Brain microvascular endothelial cell (primary cell): ENCODE results near the gene RALGAPA1.
"Not testable (repeated sequence)": the region's sequence is repeated elsewhere in the genome, so short reads cannot be mapped to it uniquely, and the experiment has no call there.

Experiments used
- DNase-seq: peaks from one replicate; pipeline ENCODE4 v3.0.0-alpha.2; 2020
- H3K27ac ChIP-seq: fragments of 250-450 bp; sonication (Bioruptor Pico); 2 replicates; pipeline ENCODE4 v1.5.1; 2020; ENCODE audit warnings: mild to moderate bottlenecking, moderate library complexity
- H3K27me3 ChIP-seq: fragments of 250-450 bp; sonication (Bioruptor Pico); replicated peaks from 2 replicates; pipeline ENCODE4 v1.5.1; 2020; ENCODE audit warnings: mild to moderate bottlenecking
- H3K36me3 ChIP-seq: fragments of 250-450 bp; sonication (Bioruptor Pico); replicated peaks from 2 replicates; pipeline ENCODE4 v1.5.1; 2020; ENCODE audit warnings: mild to moderate bottlenecking
- H3K4me3 ChIP-seq: 2 replicates; pipeline ENCODE4 v1.5.1; 2011; ENCODE audit warnings: low read depth, mild to moderate bottlenecking, control low read depth, low read length, moderate library complexity
- in situ Hi-C: cut with HindIII; loops from 2 replicates; pipeline ENCODE4 v1.10.0; 2017; ENCODE audit warnings: low sequenced_read_pairs, low pct_ligation_motif_present
- TF ChIP-seq, protein P1 (sequence below): IDR thresholded peaks from 2 replicates; pipeline ENCODE4 v1.5.1; 2011; ENCODE audit warnings: low read depth, mild to moderate bottlenecking, moderate library complexity, low read length, control low read depth, inconsistent platforms; ENCODE audit errors: missing control alignments

RALGAPA1 gene

DNA sequence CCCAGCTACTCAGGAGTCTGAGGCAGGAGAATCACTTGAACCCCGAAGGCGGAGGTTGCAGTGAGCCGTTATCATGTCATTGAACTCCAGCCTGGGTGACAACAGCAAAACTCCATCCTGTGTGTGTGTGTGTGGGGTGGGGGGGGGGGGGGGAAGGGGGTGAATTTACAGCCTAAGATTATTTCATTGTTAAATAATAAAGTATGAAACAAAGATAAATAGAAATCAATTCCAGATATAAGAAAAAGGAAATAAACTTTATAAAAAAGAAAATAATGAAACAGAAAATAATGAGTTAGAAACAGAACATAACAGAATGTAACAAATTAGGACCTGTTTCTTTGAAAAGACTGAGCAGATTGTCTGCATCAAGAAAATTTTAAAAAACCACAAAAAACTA lies 191.6 kb downstream of the RALGAPA1 start:
- no peaks in the 10 kb centered on the region for H3K36me3 ChIP-seq
- TF ChIP-seq, protein P1, sequence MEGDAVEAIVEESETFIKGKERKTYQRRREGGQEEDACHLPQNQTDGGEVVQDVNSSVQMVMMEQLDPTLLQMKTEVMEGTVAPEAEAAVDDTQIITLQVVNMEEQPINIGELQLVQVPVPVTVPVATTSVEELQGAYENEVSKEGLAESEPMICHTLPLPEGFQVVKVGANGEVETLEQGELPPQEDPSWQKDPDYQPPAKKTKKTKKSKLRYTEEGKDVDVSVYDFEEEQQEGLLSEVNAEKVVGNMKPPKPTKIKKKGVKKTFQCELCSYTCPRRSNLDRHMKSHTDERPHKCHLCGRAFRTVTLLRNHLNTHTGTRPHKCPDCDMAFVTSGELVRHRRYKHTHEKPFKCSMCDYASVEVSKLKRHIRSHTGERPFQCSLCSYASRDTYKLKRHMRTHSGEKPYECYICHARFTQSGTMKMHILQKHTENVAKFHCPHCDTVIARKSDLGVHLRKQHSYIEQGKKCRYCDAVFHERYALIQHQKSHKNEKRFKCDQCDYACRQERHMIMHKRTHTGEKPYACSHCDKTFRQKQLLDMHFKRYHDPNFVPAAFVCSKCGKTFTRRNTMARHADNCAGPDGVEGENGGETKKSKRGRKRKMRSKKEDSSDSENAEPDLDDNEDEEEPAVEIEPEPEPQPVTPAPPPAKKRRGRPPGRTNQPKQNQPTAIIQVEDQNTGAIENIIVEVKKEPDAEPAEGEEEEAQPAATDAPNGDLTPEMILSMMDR: no peak
- H3K4me3 ChIP-seq: no peak overlapping the region
- in situ Hi-C loops: no loop called here
- no peaks in the 10 kb centered on the region for H3K27me3 ChIP-seq
- H3K27ac ChIP-seq: no peak overlapping the region
- no peak for DNase-seq

DNA sequence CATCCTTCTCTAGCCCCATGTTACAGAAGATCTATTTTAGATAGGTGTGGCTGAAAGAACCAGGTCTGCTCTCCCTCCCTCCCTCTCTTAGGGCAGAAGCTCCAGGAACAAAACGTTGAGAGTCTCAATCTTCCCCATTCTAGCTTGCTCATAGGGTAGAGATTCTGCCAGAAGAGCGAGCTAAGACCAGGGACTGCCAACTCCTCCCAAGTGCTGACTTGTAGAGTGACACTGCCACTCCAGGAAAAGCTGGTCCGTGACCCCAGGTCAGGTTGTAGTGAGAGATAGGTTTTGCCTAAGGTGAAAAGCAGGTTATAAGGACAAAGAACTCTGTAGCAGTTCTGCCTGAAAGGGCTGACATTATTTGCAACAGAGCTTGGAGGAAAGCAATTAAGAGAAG lies 201.7 kb downstream of the RALGAPA1 start:
- in situ Hi-C loops: no loop called here
- no peak for DNase-seq
- H3K36me3 ChIP-seq: no peaks in the 10 kb centered on the region
- H3K4me3 ChIP-seq: no peak overlapping the region
- H3K27ac ChIP-seq: no peak overlapping the region
- H3K27me3 ChIP-seq: no peaks in the 10 kb centered on the region
- TF ChIP-seq, protein P1: no peak

DNA sequence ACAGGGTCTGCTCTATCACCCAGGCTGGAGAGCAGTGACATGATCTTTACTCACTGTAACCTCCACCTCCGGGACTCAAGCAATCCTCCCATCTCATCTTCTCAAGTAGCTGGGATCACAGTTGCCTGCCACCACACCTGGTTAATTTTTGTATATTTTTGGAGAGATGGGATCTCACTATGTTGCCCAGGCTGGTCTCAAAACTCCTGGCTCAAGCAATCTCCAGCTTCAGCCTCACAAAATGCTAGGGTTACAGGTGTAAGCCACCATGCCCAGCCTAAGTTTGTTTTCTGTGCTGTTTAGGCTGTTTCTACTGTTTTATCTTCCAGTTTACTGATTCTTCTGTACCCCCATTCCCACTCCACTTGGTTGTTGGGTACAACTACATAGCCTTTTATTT lies 208.8 kb downstream of the RALGAPA1 start:
- H3K36me3 ChIP-seq: no peaks in the 10 kb centered on the region
- H3K4me3 ChIP-seq: no peak overlapping the region
- no peak overlapping the region for H3K27ac ChIP-seq
- DNase-seq: no peak
- in situ Hi-C loops: no loop called here
- TF ChIP-seq, protein P1: no peak
- H3K27me3 ChIP-seq: no peaks in the 10 kb centered on the region

DNA sequence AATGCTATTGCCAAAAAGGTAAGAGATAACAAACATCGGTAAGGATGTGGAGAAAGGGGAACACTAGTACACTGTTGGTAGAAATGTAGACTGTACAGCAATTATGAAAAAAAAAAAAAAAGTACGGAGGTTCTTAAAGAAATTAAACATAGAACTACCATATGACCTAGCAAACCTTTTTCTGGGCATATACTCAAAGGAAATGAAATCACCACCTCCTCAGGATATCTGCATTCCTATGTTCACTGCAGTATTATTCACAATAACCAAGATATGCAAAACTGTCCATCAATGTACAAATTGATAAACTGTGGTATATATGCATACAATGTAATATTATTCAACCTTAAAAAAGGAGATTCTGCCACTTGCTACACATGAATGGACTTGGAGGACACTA lies 214.5 kb downstream of the RALGAPA1 start:
- DNase-seq: no peak
- H3K27ac ChIP-seq: no peak overlapping the region
- in situ Hi-C loops: no loop called here
- no peak overlapping the region for H3K4me3 ChIP-seq
- H3K36me3 ChIP-seq: no peaks in the 10 kb centered on the region
- TF ChIP-seq, protein P1: no peak
- H3K27me3 ChIP-seq: no peaks in the 10 kb centered on the region

DNA sequence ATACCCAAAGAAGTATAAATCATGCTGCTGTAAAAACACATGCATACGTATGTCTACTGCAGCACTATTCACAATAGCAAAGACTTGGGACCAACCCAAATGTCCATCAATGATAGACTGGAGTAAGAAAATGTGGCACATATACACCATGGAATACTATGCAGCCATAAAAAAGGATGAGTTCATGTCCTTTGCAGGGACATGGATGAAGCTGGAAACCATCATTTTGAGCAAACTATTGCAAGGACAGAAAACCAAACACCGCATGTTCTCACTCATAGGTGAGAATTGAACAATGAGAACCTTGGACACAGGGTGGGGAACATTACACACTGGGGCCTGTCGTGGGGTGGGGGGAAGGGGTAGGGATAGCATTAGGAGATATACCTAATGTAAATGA lies 221.7 kb downstream of the RALGAPA1 start:
- H3K36me3 ChIP-seq, DNase-seq, H3K4me3 ChIP-seq, H3K27me3 ChIP-seq, in situ Hi-C loops, H3K27ac ChIP-seq: not testable (repeated sequence)

DNA sequence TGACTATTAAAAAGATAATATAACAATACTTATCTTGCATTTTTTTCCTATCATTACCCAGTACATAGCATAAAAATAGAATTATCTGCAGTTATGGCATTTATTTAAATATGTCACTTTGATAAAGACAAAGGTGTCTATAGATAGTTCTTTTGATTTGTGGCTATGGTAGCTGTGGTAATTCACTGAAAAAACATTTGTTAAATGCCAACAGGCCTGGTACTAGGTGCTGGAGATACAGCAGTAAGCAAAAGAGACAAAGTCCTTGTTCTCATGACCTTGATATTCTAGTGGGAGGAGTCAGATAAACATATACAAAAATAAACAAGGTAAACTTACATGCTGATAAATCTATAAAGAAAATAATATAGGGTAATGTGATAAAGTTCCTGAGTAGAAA lies 230.5 kb downstream of the RALGAPA1 start:
- DNase-seq: no peak
- in situ Hi-C loops: no loop called here
- Histone ChIP-seq H3K4me3 (no peak overlapping the region), H3K27ac (no peak overlapping the region), H3K27me3 (no peaks in the 10 kb centered on the region), H3K36me3 (no peaks in the 10 kb centered on the region)
- TF ChIP-seq, protein P1: no peak
